ENCODE results near the gene TVP23A. TPM values are rescaled to one million over a fixed set of nuclear protein-coding genes. Genes with fewer than 3 reads are reported as not detected.

The TVP23A gene
- polyA plus RNA-seq, 1 of the 3 experiments (the other 2 are of a cell fraction): 0.35 TPM

- DNase-seq: no peak
Measured at GRCh38 chr16:10753670-10754069, 64.9 kb downstream of the TVP23A start.

GRCh38 chr16:10752843-10753523 is 65.6 kb downstream of the TVP23A start:
- Histone ChIP-seq H3F3A (replicated peaks; ENCODE audit: insufficient read depth) (peaks cover 20% of the 10 kb centered on the region), H3K27ac (ENCODE audit: low read depth in 2 of 2, low read length in 1 of 2) (no peak overlapping the region), H3K4me2 (no peak overlapping the region), H2AFZ (ENCODE audit: low read depth) (no peak overlapping the region), H3K27me3 (ENCODE audit: insufficient read depth) (no peaks in the 10 kb centered on the region), H3K79me2 (ENCODE audit: insufficient read depth) (no peaks in the 10 kb centered on the region), H4K20me1 (ENCODE audit: insufficient read depth) (no peaks in the 10 kb centered on the region), H3K9me3 (no peaks in the 10 kb centered on the region), H3K4me1 (ENCODE audit: control insufficient read depth in 1 of 2, insufficient read depth in 2 of 2, low read depth in 1 of 2, low read length in 1 of 2) (peaks cover 22 to 23% of the 10 kb centered on the region in 2 experiments; a peak in 2 of 4 replicates), H3K9me2 (no peaks in the 10 kb centered on the region), H3K4me3 (ENCODE audit: low read depth in 2 of 2, low read length in 1 of 2) (no peak overlapping the region), H3K36me3 (replicated peaks in 1 of 2; ENCODE audit: control insufficient read depth in 1 of 2, insufficient read depth in 2 of 2, low read length in 1 of 2) (peaks cover 7 to 24% of the 10 kb centered on the region in 2 experiments), H3K9ac (no peak overlapping the region)
- no peak for DNase-seq
- POLR2A ChIA-PET: no interaction called here
- CTCF ChIA-PET: interaction anchor here (0.8 to 4.8 kb wide), 2 partner anchors 48 to 165 kb away, joined by 3 to 29 read pairs; no protein-coding TSS in a partner anchor
- 86% methylated on average over 9 of the region's 10 CpGs for WGBS (ENCODE audit: low lambda C conversion rate)
- TF ChIP-seq NFIC (IDR thresholded peaks at IDR 0.05; ENCODE audit: borderline replicate concordance) (no peak), REST (IDR thresholded peaks at IDR 0.05; ENCODE audit: low read depth, low read length) (no peak), MAX (IDR thresholded peaks at IDR 0.05; ENCODE audit: low read depth) (no peak), IRF3 (IDR thresholded peaks at IDR 0.05; ENCODE audit: low read depth, low read length) (no peak), RAD21 (IDR thresholded peaks at IDR 0.05; ENCODE audit: low read length) (no peak), POLR2AphosphoS5 (IDR thresholded peaks at IDR 0.05; ENCODE audit: low read depth, low read length) (no peak), MXI1 (IDR thresholded peaks at IDR 0.05; ENCODE audit: low read depth, low read length) (no peak), JUND (IDR thresholded peaks at IDR 0.05) (no peak), TEAD4 (IDR thresholded peaks at IDR 0.05; ENCODE audit: borderline replicate concordance, insufficient read depth) (no peak)

More at GRCh38 chr16:10753670-10754069, 64.9 kb downstream of the TVP23A start:
- peaks cover 20% of the 10 kb centered on the region for H3F3A ChIP-seq (replicated peaks; ENCODE audit: insufficient read depth)
- H3K36me3 ChIP-seq (replicated peaks in 1 of 2; ENCODE audit: control insufficient read depth in 1 of 2, insufficient read depth in 2 of 2, low read length in 1 of 2): peaks cover 12 to 18% of the 10 kb centered on the region in 2 experiments
- WGBS (ENCODE audit: low lambda C conversion rate): 97% methylated on average over 7 of the region's 7 CpGs
- peaks cover 20 to 23% of the 10 kb centered on the region in 2 experiments; a peak in 2 of 4 replicates for H3K4me1 ChIP-seq (ENCODE audit: control insufficient read depth in 1 of 2, insufficient read depth in 2 of 2, low read depth in 1 of 2, low read length in 1 of 2)
- POLR2A ChIA-PET: no interaction called here
- no peaks in the 10 kb centered on the region for H3K79me2 ChIP-seq (ENCODE audit: insufficient read depth)
- CTCF ChIA-PET: interaction anchor here (4.8 kb wide), 1 partner anchor 164 kb away, joined by 29 read pairs; no protein-coding TSS in a partner anchor
- no peaks in the 10 kb centered on the region for H3K27me3 ChIP-seq (ENCODE audit: insufficient read depth)
- H3K9me3 ChIP-seq: no peaks in the 10 kb centered on the region
- no peaks in the 10 kb centered on the region for H4K20me1 ChIP-seq (ENCODE audit: insufficient read depth)
- no peak overlapping the region for H3K4me2 ChIP-seq
- no peaks in the 10 kb centered on the region for H3K9me2 ChIP-seq
- H2AFZ ChIP-seq (ENCODE audit: low read depth): no peak overlapping the region
- no peak overlapping the region for H3K27ac ChIP-seq (ENCODE audit: low read depth in 2 of 2, low read length in 1 of 2)
- no peak overlapping the region for H3K4me3 ChIP-seq (ENCODE audit: low read depth in 2 of 2, low read length in 1 of 2)
- no peak overlapping the region for H3K9ac ChIP-seq
- TF ChIP-seq SIN3A (IDR thresholded peaks at IDR 0.05; ENCODE audit: borderline replicate concordance, low read depth, low read length): no peak
- no peak for TF ChIP-seq GATA2 (CRISPR knock-in tag; IDR thresholded peaks at IDR 0.05)
- TF ChIP-seq TCF12 (IDR thresholded peaks at IDR 0.05): no peak
